Measurements from ENCODE around the gene BCL2. TPM values are rescaled to one million over a fixed set of nuclear protein-coding genes. Genes with fewer than 3 reads are reported as not detected.
A peak's percentile ranks its signal among the peaks of the same experiment; 100 is the strongest.

BCL2 gene
- total and polyA plus RNA-seq, 7 donors: 1.1 to 27.0 (median 8.9) TPM

GRCh38 chr18:63292831-63293683 is 26.5 kb downstream of the BCL2 start:
- DNase-seq: peak; percentile 31 to 70
- Histone ChIP-seq H3K9me3 (no peaks in the 10 kb centered on the region), H3K4me1 (peaks cover 61% of the 10 kb centered on the region), H3K36me3 (ENCODE audit: insufficient read depth in 1 of 2, low read depth in 1 of 2) (no peaks in the 10 kb centered on the region), H3K27me3 (ENCODE audit: insufficient read depth in 3 of 3, low read length in 2 of 3) (no peaks in the 10 kb centered on the region), H3K4me3 (peak overlapping the region; percentile 56), H3K27ac (peak overlapping the region; percentile 91)
- no peak for TF ChIP-seq CTCF (IDR thresholded peaks at IDR 0.05)
- 16 to 35% (median 23%) methylated on average over 11 of the region's 11 CpGs for WGBS, 3 donors
- intact Hi-C loops (cut with DNase I): no loop called here
- ATAC-seq: peak; percentile 84 to 90 (median 88)

- peak overlapping the region; percentile 91 for H3K27ac ChIP-seq
- 65 to 81% (median 69%) methylated on average over 5 of the region's 5 CpGs for WGBS, 3 donors
- H3K4me3 ChIP-seq: no peak overlapping the region
- H3K9me3 ChIP-seq: no peaks in the 10 kb centered on the region
- no peaks in the 10 kb centered on the region for H3K27me3 ChIP-seq (ENCODE audit: insufficient read depth in 3 of 3, low read length in 2 of 3)
- H3K4me1 ChIP-seq: peaks cover 64% of the 10 kb centered on the region
- H3K36me3 ChIP-seq (ENCODE audit: insufficient read depth in 1 of 2, low read depth in 1 of 2): no peaks in the 10 kb centered on the region
- DNase-seq: no peak
- intact Hi-C loops (cut with DNase I): no loop called here
- no peak for TF ChIP-seq CTCF (IDR thresholded peaks at IDR 0.05)
- no peak for ATAC-seq
Measured at GRCh38 chr18:63291278-63291677, 28.3 kb downstream of the BCL2 start.

- Histone ChIP-seq H3K9me3 (no peaks in the 10 kb centered on the region), H3K4me1 (peaks cover 68% of the 10 kb centered on the region), H3K4me3 (no peak overlapping the region), H3K36me3 (ENCODE audit: insufficient read depth in 1 of 2, low read depth in 1 of 2) (no peaks in the 10 kb centered on the region), H3K27ac (peak overlapping the region; percentile 91), H3K27me3 (ENCODE audit: insufficient read depth in 3 of 3, low read length in 2 of 3) (no peaks in the 10 kb centered on the region)
- ATAC-seq (no peak), DNase-seq (no peak)
- intact Hi-C loops (cut with DNase I): no loop called here
- TF ChIP-seq CTCF (IDR thresholded peaks at IDR 0.05): no peak
- WGBS, 3 donors: 42 to 53% (median 44%) methylated on average over 7 of the region's 7 CpGs
Measured at GRCh38 chr18:63290821-63291200, 28.8 kb downstream of the BCL2 start.

GRCh38 chr18:63290166-63290820 is 29.3 kb downstream of the BCL2 start:
- ATAC-seq (no peak), DNase-seq (no peak)
- Histone ChIP-seq H3K9me3 (no peaks in the 10 kb centered on the region), H3K4me1 (peaks cover 69% of the 10 kb centered on the region), H3K4me3 (no peak overlapping the region), H3K27me3 (ENCODE audit: insufficient read depth in 3 of 3, low read length in 2 of 3) (no peaks in the 10 kb centered on the region), H3K36me3 (ENCODE audit: insufficient read depth in 1 of 2, low read depth in 1 of 2) (no peaks in the 10 kb centered on the region), H3K27ac (peak overlapping the region; percentile 91)
- WGBS, 3 donors: 78 to 84% (median 80%) methylated on average over 6 of the region's 6 CpGs
- intact Hi-C loops (cut with DNase I): no loop called here
- TF ChIP-seq CTCF (IDR thresholded peaks at IDR 0.05): no peak
